ENCODE results near the gene UBAC2. TPM values are rescaled to one million over a fixed set of nuclear protein-coding genes. Genes with fewer than 3 reads are reported as not detected.

The UBAC2 gene
- total and polyA plus RNA-seq, 2 of the 4 experiments (the other 2 are of a cell fraction), result 20.8 to 36.3 TPM

GRCh38 chr13:99391781-99392469, 191.3 kb downstream of the UBAC2 start:
- Histone ChIP-seq H3K4me3 (ENCODE audit: insufficient read depth, low read depth, low read length) (no peak overlapping the region), H3K9ac (ENCODE audit: low read depth, low read length) (no peak overlapping the region), H4K20me1 (ENCODE audit: insufficient read depth, low read length) (no peaks in the 10 kb centered on the region), H3K4ac (ENCODE audit: low read depth, low read length) (no peak overlapping the region), H2BK15ac (ENCODE audit: low read depth, low read length) (no peak overlapping the region), H3K36me3 (ENCODE audit: control insufficient read depth, insufficient read depth, low read length) (no peaks in the 10 kb centered on the region), H3K27me3 (ENCODE audit: control insufficient read depth, insufficient read depth, low read length) (peaks cover 14% of the 10 kb centered on the region), H2BK120ac (ENCODE audit: low read depth, low read length) (no peak overlapping the region), H3K9me1 (ENCODE audit: insufficient read depth, low read length) (no peaks in the 10 kb centered on the region; the same call in 1 of the 2 replicates), H4K91ac (ENCODE audit: insufficient read depth, low read depth, low read length) (no peak overlapping the region), H2AK5ac (ENCODE audit: low read depth, low read length) (no peak overlapping the region), H2BK20ac (ENCODE audit: low read depth, low read length) (no peak overlapping the region), H3K56ac (ENCODE audit: extremely low read depth, insufficient read depth, low read length) (no peak overlapping the region), H4K5ac (ENCODE audit: low read depth, low read length) (no peak overlapping the region), H2AFZ (replicated peaks; ENCODE audit: low read length, poor library complexity) (no peak overlapping the region), H3K27ac (ENCODE audit: insufficient read depth, low read length) (no peak overlapping the region), H2BK5ac (ENCODE audit: low read depth, low read length, poor library complexity, severe bottlenecking) (no peak overlapping the region), H3K23ac (ENCODE audit: low read depth, low read length) (no peak overlapping the region), H3K79me1 (ENCODE audit: low read depth in 1 of 2, low read length in 2 of 2) (no peaks in the 10 kb centered on the region), H3K9me3 (ENCODE audit: control insufficient read depth, insufficient read depth, low read length) (no peaks in the 10 kb centered on the region), H2AK9ac (replicated peaks; ENCODE audit: low read depth, low read length, poor library complexity) (no peak overlapping the region), H3K4me1 (ENCODE audit: control insufficient read depth, insufficient read depth, low read length) (no peaks in the 10 kb centered on the region), H4K8ac (ENCODE audit: low read depth in 2 of 2, low read length in 2 of 2) (no peak overlapping the region), H3K14ac (replicated peaks; ENCODE audit: low read depth, low read length) (no peak overlapping the region), H3K4me2 (ENCODE audit: low read depth, low read length) (no peak overlapping the region), H3K18ac (ENCODE audit: low read depth, low read length) (no peak overlapping the region)
- WGBS, 2 experiments (ENCODE audit: extremely low coverage in 2 of 2, insufficient read length in 1 of 2), result no CpG with 5 or more reads among the region's 11 CpGs
- in situ Hi-C loops (cut with MboI; ENCODE audit: low sequenced_read_pairs) (no loop called here), dilution Hi-C loops (cut with HindIII; ENCODE audit: low sequenced_read_pairs, unreplicated experiment) (no loop called here), intact Hi-C loops (cut with micrococcal nuclease) (no loop called here)
- ChIA-PET CTCF (no interaction called here), POLR2A (ENCODE audit: unreplicated experiment) (no interaction called here)
- BruUV-seq (replicated peaks), result no TSS peak
- TF ChIP-seq FOS (IDR thresholded peaks at IDR 0.05; ENCODE audit: low read depth, low read length) (no peak), MAFK (IDR thresholded peaks at IDR 0.05; ENCODE audit: low read depth, low read length) (no peak), MAZ (IDR thresholded peaks at IDR 0.05; ENCODE audit: borderline replicate concordance, low read depth, low read length) (no peak), RCOR1 (IDR thresholded peaks at IDR 0.05; ENCODE audit: insufficient replicate concordance, low read length) (no peak), BHLHE40 (IDR thresholded peaks at IDR 0.05; ENCODE audit: low read depth, low read length) (no peak), POLR2A (IDR thresholded peaks at IDR 0.05; ENCODE audit: low read depth, low read length) (no peak), MXI1 (IDR thresholded peaks at IDR 0.05; ENCODE audit: borderline replicate concordance, low read depth, low read length) (no peak), SMC3 (IDR thresholded peaks at IDR 0.05; ENCODE audit: low read depth, low read length) (no peak), NFE2L2 (IDR thresholded peaks at IDR 0.05; ENCODE audit: low read depth, low read length) (no peak)
- DNase-seq, result no peak
- no peak for ATAC-seq (ENCODE audit: low read depth)

Data from IMR-90 (cell line).